ENCODE measurements around the gene PPARGC1A. TPM values are rescaled to one million over a fixed set of nuclear protein-coding genes. Genes with fewer than 3 reads are reported as not detected.

The PPARGC1A gene
- total and polyA plus RNA-seq, 4 donors = 7.7 to 34.6 (median 16.3) TPM

DNA sequence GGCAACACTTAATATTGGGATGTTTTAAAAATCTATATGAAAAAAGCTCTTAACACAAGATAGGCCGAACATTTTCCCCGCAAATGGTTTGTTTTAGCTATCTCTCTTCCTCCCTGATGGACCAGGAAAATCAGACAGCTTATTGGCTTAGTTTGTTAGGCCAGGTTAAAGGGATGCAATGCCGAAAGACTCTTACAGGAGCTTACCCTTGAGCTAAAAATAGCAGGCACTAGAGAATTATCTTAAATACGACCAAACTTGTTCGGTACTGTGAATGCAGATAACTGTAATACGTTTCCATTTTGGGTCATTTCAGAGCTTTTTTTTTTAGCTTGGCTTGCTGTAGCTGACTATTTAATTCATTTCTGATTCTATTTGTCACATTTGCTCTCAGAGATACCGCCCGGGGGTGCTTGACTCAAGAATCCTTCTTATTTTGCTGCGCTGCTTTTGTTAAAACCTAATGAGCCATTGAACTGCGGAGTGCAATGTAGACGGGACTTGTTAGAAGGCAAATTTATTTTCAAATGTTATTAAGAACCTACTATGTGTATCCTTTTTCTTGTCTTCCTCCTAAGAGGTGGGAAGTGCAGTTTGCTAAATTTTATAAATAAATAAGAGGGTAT is 23.3 kb downstream of the PPARGC1A start:
- DNase-seq (ENCODE audit: low spot score) = no peak
- TF ChIP-seq GABPA (IDR thresholded peaks at IDR 0.05 in 1 of 2, conservative IDR thresholded peaks at IDR 0.05 in 1 of 2) = no peak
- TF ChIP-seq, protein P1, sequence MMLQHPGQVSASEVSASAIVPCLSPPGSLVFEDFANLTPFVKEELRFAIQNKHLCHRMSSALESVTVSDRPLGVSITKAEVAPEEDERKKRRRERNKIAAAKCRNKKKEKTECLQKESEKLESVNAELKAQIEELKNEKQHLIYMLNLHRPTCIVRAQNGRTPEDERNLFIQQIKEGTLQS (IDR thresholded peaks at IDR 0.05) = no peak
- no peak for TF ChIP-seq FOXA2 (IDR thresholded peaks at IDR 0.05)
- TF ChIP-seq REST (IDR thresholded peaks at IDR 0.05) = no peak
- no peak for TF ChIP-seq FOXA1 (IDR thresholded peaks at IDR 0.05)
- TF ChIP-seq TAF1 (conservative IDR thresholded peaks at IDR 0.05) = no peak
- no peak for TF ChIP-seq NR2F2 (IDR thresholded peaks at IDR 0.05)
- TF ChIP-seq, protein P2, sequence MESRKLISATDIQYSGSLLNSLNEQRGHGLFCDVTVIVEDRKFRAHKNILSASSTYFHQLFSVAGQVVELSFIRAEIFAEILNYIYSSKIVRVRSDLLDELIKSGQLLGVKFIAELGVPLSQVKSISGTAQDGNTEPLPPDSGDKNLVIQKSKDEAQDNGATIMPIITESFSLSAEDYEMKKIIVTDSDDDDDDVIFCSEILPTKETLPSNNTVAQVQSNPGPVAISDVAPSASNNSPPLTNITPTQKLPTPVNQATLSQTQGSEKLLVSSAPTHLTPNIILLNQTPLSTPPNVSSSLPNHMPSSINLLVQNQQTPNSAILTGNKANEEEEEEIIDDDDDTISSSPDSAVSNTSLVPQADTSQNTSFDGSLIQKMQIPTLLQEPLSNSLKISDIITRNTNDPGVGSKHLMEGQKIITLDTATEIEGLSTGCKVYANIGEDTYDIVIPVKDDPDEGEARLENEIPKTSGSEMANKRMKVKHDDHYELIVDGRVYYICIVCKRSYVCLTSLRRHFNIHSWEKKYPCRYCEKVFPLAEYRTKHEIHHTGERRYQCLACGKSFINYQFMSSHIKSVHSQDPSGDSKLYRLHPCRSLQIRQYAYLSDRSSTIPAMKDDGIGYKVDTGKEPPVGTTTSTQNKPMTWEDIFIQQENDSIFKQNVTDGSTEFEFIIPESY (IDR thresholded peaks at IDR 0.05) = no peak
- TF ChIP-seq JUND (IDR thresholded peaks at IDR 0.05) = no peak
- TF ChIP-seq HNF4A (conservative IDR thresholded peaks at IDR 0.05) = no peak
- no peak for TF ChIP-seq SP1 (IDR thresholded peaks at IDR 0.05)
- TF ChIP-seq HNF4G (IDR thresholded peaks at IDR 0.05) = no peak
- no peak for TF ChIP-seq RAD21 (IDR thresholded peaks at IDR 0.05)
- TF ChIP-seq MAX (IDR thresholded peaks at IDR 0.05) = no peak
- TF ChIP-seq EGR1 (IDR thresholded peaks at IDR 0.05; ENCODE audit: low read depth in 2 of 2) = no peak
- TF ChIP-seq RXRA (IDR thresholded peaks at IDR 0.05) = no peak
- TF ChIP-seq, protein P3, sequence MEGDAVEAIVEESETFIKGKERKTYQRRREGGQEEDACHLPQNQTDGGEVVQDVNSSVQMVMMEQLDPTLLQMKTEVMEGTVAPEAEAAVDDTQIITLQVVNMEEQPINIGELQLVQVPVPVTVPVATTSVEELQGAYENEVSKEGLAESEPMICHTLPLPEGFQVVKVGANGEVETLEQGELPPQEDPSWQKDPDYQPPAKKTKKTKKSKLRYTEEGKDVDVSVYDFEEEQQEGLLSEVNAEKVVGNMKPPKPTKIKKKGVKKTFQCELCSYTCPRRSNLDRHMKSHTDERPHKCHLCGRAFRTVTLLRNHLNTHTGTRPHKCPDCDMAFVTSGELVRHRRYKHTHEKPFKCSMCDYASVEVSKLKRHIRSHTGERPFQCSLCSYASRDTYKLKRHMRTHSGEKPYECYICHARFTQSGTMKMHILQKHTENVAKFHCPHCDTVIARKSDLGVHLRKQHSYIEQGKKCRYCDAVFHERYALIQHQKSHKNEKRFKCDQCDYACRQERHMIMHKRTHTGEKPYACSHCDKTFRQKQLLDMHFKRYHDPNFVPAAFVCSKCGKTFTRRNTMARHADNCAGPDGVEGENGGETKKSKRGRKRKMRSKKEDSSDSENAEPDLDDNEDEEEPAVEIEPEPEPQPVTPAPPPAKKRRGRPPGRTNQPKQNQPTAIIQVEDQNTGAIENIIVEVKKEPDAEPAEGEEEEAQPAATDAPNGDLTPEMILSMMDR (IDR thresholded peaks at IDR 0.05; ENCODE audit: low read depth, low read length, missing input control) = no peak
- no peak for TF ChIP-seq YY1 (IDR thresholded peaks at IDR 0.05)
- Histone ChIP-seq H3K4me1 (ENCODE audit: control insufficient read depth in 4 of 4, insufficient read depth in 4 of 4, low read length in 3 of 4) (peaks cover 4 to 16% (median 11%) of the 10 kb centered on the region in 4 donors), H3K36me3 (ENCODE audit: control insufficient read depth in 4 of 4, insufficient read depth in 3 of 4, low read depth in 1 of 4, low read length in 3 of 4) (no peaks in the 10 kb centered on the region), H3K9me3 (ENCODE audit: control insufficient read depth in 4 of 4, low read length in 3 of 4) (no peaks in the 10 kb centered on the region), H3K27ac (ENCODE audit: low read depth in 1 of 2, low read length in 2 of 2) (no peak overlapping the region), H3K4me3 (ENCODE audit: low read depth in 1 of 3, low read length in 3 of 3) (no peak overlapping the region), H3K9ac (ENCODE audit: low read depth in 1 of 2, low read length in 2 of 2) (no peak overlapping the region), H3K27me3 (ENCODE audit: control insufficient read depth in 4 of 4, insufficient read depth in 4 of 4, low read length in 3 of 4) (no peaks in the 10 kb centered on the region)
- WGBS = 89% methylated on average over 11 of the region's 11 CpGs

Data from liver (tissue), 9 donors.